GM10266 (cell line): ENCODE results near the gene TGFB1.
A peak's percentile ranks its signal among the peaks of the same experiment; 100 is the strongest.

Source experiments
- DNase-seq: peaks from one replicate; pipeline ENCODE4 v3.0.0; 2012; ENCODE audit errors: extremely low spot score
- CTCF ChIP-seq: IDR thresholded peaks from 2 replicates; pipeline ENCODE4 v1.5.1; 2012; ENCODE audit warnings: mild to moderate bottlenecking, low read depth; ENCODE audit not compliant: control insufficient read depth, insufficient read depth; ENCODE audit errors: missing control alignments

The TGFB1 gene

GRCh38 chr19:41305927-41306793 lies 47.6 kb downstream of the TGFB1 start:
- no peak for DNase-seq
- no peak for TF ChIP-seq CTCF

GRCh38 chr19:41304706-41305483 lies 48.8 kb downstream of the TGFB1 start:
- no peak for DNase-seq
- TF ChIP-seq CTCF, result no peak

- DNase-seq, result no peak
- no peak for TF ChIP-seq CTCF
Measured at GRCh38 chr19:41303954-41304353, 49.8 kb downstream of the TGFB1 start.

- DNase-seq, result peak; percentile 69
- TF ChIP-seq CTCF, result no peak
Measured at GRCh38 chr19:41302624-41303351, 50.9 kb downstream of the TGFB1 start.

GRCh38 chr19:41300555-41300954 lies 53.2 kb downstream of the TGFB1 start:
- no peak for DNase-seq
- TF ChIP-seq CTCF, result no peak

GRCh38 chr19:41299755-41300089 lies 54.0 kb downstream of the TGFB1 start:
- no peak for TF ChIP-seq CTCF
- DNase-seq, result peak; percentile 7
